Stimulated activated CD4-positive, alpha-beta T cell treated with anti-CD3 and anti-CD28 coated beads, Interleukin-12 subunit alpha, Interleukin-12 subunit beta, amount 100 ng/mL, for 24 hours (primary cell): ENCODE measurements around the gene WAPL.

ENCODE experiments used
- DNase-seq, 2 experiments: peaks; one replicate each; pipeline ENCODE4 v3.0.0-alpha.2; 2020; ENCODE audit warnings: low read depth in 2 of 2

WAPL gene

GRCh38 chr10:86461963-86462804 lies 59.4 kb downstream of the WAPL start:
- no peak for DNase-seq

GRCh38 chr10:86451604-86451960 lies 70.0 kb downstream of the WAPL start:
- DNase-seq: no peak

GRCh38 chr10:86450806-86451603 lies 70.6 kb downstream of the WAPL start:
- no peak for DNase-seq

GRCh38 chr10:86449926-86450558 lies 71.5 kb downstream of the WAPL start:
- no peak for DNase-seq

GRCh38 chr10:86447432-86447831 lies 74.2 kb downstream of the WAPL start:
- no peak for DNase-seq

GRCh38 chr10:86446987-86447386 lies 74.6 kb downstream of the WAPL start:
- no peak for DNase-seq

GRCh38 chr10:86446440-86446839 lies 75.2 kb downstream of the WAPL start:
- no peak for DNase-seq

- DNase-seq: no peak
These were observed 77.7 kb downstream of the WAPL start for GRCh38 chr10:86443936-86444335.

- DNase-seq: no peak
These were observed 78.5 kb downstream of the WAPL start for GRCh38 chr10:86443069-86443468.

- DNase-seq: no peak
These were observed 80.4 kb downstream of the WAPL start for GRCh38 chr10:86440874-86441843.

- no peak for DNase-seq
These were observed 82.0 kb downstream of the WAPL start for GRCh38 chr10:86439544-86439943.

GRCh38 chr10:86438091-86438749 lies 83.4 kb downstream of the WAPL start:
- DNase-seq: no peak

GRCh38 chr10:86437447-86437846 lies 84.1 kb downstream of the WAPL start:
- no peak for DNase-seq

- no peak for DNase-seq
These were observed 84.6 kb downstream of the WAPL start for GRCh38 chr10:86436963-86437362.

- DNase-seq: no peak
These were observed 86.9 kb downstream of the WAPL start for GRCh38 chr10:86434656-86435055.

- no peak for DNase-seq
These were observed 97.9 kb downstream of the WAPL start for GRCh38 chr10:86423739-86424138.

- no peak for DNase-seq
These were observed 102.5 kb downstream of the WAPL start for GRCh38 chr10:86419101-86419500.

GRCh38 chr10:86415583-86415982 lies 106.0 kb downstream of the WAPL start:
- no peak for DNase-seq

- no peak for DNase-seq
These were observed 106.5 kb downstream of the WAPL start for GRCh38 chr10:86415116-86415515.

- no peak for DNase-seq
These were observed 108.4 kb downstream of the WAPL start for GRCh38 chr10:86413046-86413728.
